Measurements from ENCODE around the gene SLC16A14.

SLC16A14 gene

DNA sequence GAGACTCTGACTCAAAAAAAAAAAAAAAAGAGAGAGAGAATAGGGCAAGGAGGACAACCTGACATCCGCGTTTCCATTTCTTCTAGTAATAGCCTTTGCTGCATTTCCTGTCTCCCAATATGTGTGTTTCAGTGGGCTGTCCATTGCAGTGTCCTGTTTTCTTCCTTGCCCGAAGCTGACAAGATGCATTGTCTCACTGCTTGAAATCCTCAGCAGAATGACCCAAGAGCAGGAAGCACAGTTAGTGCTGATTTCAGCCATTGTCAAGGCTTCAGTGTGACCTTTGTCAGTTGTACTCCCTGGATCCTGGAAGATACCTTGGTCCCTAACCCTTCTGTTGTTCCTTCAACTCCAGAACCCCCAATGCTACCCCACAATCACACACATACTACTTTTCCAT lies 71.2 kb downstream of the SLC16A14 start:
- no peak overlapping the region for H3K4me3 ChIP-seq (ENCODE audit: control insufficient read depth in 1 of 7, extremely low read depth in 1 of 7, insufficient read depth in 4 of 7, low read depth in 2 of 7, low read length in 6 of 7)
- peaks cover 0 to 3% (median 0%) of the 10 kb centered on the region in 4 experiments for H3K36me3 ChIP-seq (ENCODE audit: control insufficient read depth in 4 of 4, insufficient read depth in 4 of 4, low read length in 3 of 4)
- CTCF ChIA-PET, result interaction anchor here (1.6 kb wide), 1 partner anchor 10 kb away, joined by 4 read pairs; no protein-coding TSS in a partner anchor
- no peaks in the 10 kb centered on the region for H3K27me3 ChIP-seq (replicated peaks in 2 of 5; ENCODE audit: control insufficient read depth in 4 of 5, insufficient read depth in 5 of 5, low read length in 4 of 5)
- 100% methylated on average over 3 of the region's 3 CpGs for WGBS (ENCODE audit: insufficient coverage)
- POLR2A ChIA-PET, result no interaction called here
- H3K9me3 ChIP-seq (ENCODE audit: control extremely low read depth in 1 of 5, control insufficient read depth in 4 of 5, insufficient read depth in 2 of 5, low read depth in 1 of 5, low read length in 4 of 5), result no peaks in the 10 kb centered on the region
- H3K4me1 ChIP-seq (ENCODE audit: control extremely low read depth in 1 of 4, control insufficient read depth in 4 of 4, insufficient read depth in 4 of 4, low read length in 3 of 4), result no peaks in the 10 kb centered on the region
- DNase-seq, result no peak
- H3K27ac ChIP-seq (ENCODE audit: insufficient read depth in 1 of 2, low read depth in 1 of 2, low read length in 2 of 2, poor library complexity in 1 of 2, severe bottlenecking in 2 of 2), result no peak overlapping the region

DNA sequence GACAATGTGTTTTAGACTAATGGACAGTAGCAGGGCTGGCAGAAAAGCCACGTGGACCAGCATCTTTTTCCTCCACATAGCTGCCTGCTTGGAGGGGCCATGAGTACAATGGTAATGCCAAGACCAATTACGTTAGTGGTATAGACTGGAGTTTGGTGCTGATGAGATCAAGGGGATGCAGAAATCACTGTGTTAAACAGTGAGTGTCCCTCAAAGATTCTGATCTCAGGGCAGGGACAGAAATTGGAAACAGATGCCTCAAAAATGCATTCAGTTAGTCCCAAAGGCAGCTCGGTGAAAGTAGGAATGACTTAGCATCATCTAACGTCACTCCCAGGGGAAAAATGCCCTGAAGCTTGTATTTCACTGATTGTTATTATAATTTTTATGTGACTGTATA lies 72.4 kb downstream of the SLC16A14 start:
- no peak for DNase-seq
- Histone ChIP-seq H3K9me3 (ENCODE audit: control extremely low read depth in 1 of 5, control insufficient read depth in 4 of 5, insufficient read depth in 2 of 5, low read depth in 1 of 5, low read length in 4 of 5) (peaks cover 0 to 3% (median 0%) of the 10 kb centered on the region in 5 experiments), H3K4me3 (ENCODE audit: control insufficient read depth in 1 of 7, extremely low read depth in 1 of 7, insufficient read depth in 4 of 7, low read depth in 2 of 7, low read length in 6 of 7) (no peak overlapping the region), H3K36me3 (ENCODE audit: control insufficient read depth in 4 of 4, insufficient read depth in 4 of 4, low read length in 3 of 4) (peaks cover 0 to 3% (median 0%) of the 10 kb centered on the region in 4 experiments), H3K27me3 (replicated peaks in 2 of 5; ENCODE audit: control insufficient read depth in 4 of 5, insufficient read depth in 5 of 5, low read length in 4 of 5) (no peaks in the 10 kb centered on the region), H3K4me1 (ENCODE audit: control extremely low read depth in 1 of 4, control insufficient read depth in 4 of 4, insufficient read depth in 4 of 4, low read length in 3 of 4) (no peaks in the 10 kb centered on the region), H3K27ac (ENCODE audit: insufficient read depth in 1 of 2, low read depth in 1 of 2, low read length in 2 of 2, poor library complexity in 1 of 2, severe bottlenecking in 2 of 2) (no peak overlapping the region)
- ChIA-PET CTCF (no interaction called here), POLR2A (no interaction called here)
- WGBS (ENCODE audit: insufficient coverage), result 100% methylated on average over 3 of the region's 4 CpGs

DNA sequence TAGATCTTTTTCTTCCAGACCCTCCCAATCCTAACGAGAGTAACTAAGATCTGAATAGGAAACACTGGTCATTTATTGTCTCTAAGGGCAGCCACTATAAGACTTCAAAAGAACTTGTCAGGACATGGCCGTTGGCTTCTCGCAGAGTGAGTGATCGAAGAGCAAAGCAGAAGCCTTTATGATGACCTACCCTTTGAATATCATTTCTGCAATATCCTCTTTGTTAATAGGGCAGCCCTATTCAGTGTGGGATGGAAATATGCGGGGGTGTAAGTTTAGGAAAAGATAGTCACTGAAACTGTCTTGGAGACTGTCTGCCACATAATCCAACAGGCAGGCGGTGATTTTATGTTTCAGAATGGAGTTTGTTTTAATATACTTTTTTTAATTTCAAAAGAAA lies 75.5 kb downstream of the SLC16A14 start:
- DNase-seq, result no peak
- Histone ChIP-seq H3K27ac (ENCODE audit: insufficient read depth in 1 of 2, low read depth in 1 of 2, low read length in 2 of 2, poor library complexity in 1 of 2, severe bottlenecking in 2 of 2) (no peak overlapping the region), H3K36me3 (ENCODE audit: control insufficient read depth in 4 of 4, insufficient read depth in 4 of 4, low read length in 3 of 4) (peaks cover 0 to 3% (median 0%) of the 10 kb centered on the region in 4 experiments), H3K4me3 (ENCODE audit: control insufficient read depth in 1 of 7, extremely low read depth in 1 of 7, insufficient read depth in 4 of 7, low read depth in 2 of 7, low read length in 6 of 7) (no peak overlapping the region), H3K4me1 (ENCODE audit: control extremely low read depth in 1 of 4, control insufficient read depth in 4 of 4, insufficient read depth in 4 of 4, low read length in 3 of 4) (no peaks in the 10 kb centered on the region), H3K27me3 (replicated peaks in 2 of 5; ENCODE audit: control insufficient read depth in 4 of 5, insufficient read depth in 5 of 5, low read length in 4 of 5) (no peaks in the 10 kb centered on the region), H3K9me3 (ENCODE audit: control extremely low read depth in 1 of 5, control insufficient read depth in 4 of 5, insufficient read depth in 2 of 5, low read depth in 1 of 5, low read length in 4 of 5) (peaks cover 0 to 4% (median 0%) of the 10 kb centered on the region in 5 experiments)
- CTCF ChIA-PET, result no interaction called here
- 95% methylated on average over 2 of the region's 6 CpGs for WGBS (ENCODE audit: insufficient coverage)
- POLR2A ChIA-PET, result no interaction called here
